Stimulated activated CD4-positive, alpha-beta T cell treated with anti-CD3 and anti-CD28 coated beads, Interleukin-12 subunit alpha, Interleukin-12 subunit beta, amount 100 ng/mL, for 24 hours (primary cell): ENCODE results near the gene PCDHGB4.
"Not testable (repeated sequence)": the region's sequence is repeated elsewhere in the genome, so short reads cannot be mapped to it uniquely, and the experiment has no call there.

Experiments
- DNase-seq, 2 experiments: peaks; one replicate each; pipeline ENCODE4 v3.0.0-alpha.2; 2020; ENCODE audit warnings: low read depth in 2 of 2

Gene PCDHGB4

GRCh38 chr5:141366016-141366896 is 21.2 kb upstream of the PCDHGB4 start:
- no peak for DNase-seq

- DNase-seq: no peak
These were observed 17.3 kb upstream of the PCDHGB4 start, which contains the start of gene PCDHGB3 for GRCh38 chr5:141369994-141370848. Gene PCDHGB3, plus strand, starts transcription at chr5:141370242. Its CDS starts 153 bp downstream, at chr5:141370395.

DNA sequence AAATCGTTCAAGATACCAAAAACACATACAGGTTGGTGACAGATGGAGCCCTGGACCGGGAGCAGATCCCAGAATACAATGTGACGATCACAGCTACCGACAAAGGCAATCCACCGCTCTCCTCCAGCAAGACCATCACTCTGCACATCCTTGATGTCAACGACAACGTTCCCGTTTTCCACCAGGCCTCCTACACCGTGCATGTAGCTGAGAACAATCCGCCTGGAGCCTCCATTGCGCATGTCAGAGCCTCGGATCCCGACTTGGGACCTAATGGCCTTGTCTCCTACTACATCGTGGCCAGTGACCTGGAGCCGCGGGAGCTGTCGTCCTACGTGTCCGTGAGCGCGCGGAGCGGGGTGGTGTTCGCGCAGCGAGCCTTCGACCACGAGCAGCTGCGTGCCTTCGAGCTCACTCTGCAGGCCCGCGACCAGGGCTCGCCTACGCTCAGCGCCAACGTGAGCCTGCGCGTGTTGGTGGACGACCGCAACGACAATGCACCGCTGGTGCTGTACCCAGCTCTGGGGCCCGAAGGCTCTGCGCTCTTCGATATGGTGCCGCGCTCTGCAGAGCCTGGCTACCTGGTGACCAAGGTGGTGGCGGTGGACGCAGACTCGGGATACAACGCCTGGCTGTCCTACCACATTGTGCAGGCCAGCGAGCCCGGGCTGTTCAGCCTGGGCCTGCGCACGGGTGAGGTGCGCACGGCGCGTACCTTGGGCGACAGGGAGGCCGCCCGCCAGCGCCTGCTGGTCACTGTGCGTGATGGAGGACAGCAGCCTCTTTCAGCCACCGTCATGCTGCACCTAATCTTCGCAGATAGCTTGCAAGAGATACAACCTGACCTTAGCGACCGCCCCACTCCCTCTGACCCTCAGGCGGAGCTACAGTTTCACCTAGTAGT is 15.7 kb upstream of the PCDHGB4 start:
- no peak for DNase-seq

DNA sequence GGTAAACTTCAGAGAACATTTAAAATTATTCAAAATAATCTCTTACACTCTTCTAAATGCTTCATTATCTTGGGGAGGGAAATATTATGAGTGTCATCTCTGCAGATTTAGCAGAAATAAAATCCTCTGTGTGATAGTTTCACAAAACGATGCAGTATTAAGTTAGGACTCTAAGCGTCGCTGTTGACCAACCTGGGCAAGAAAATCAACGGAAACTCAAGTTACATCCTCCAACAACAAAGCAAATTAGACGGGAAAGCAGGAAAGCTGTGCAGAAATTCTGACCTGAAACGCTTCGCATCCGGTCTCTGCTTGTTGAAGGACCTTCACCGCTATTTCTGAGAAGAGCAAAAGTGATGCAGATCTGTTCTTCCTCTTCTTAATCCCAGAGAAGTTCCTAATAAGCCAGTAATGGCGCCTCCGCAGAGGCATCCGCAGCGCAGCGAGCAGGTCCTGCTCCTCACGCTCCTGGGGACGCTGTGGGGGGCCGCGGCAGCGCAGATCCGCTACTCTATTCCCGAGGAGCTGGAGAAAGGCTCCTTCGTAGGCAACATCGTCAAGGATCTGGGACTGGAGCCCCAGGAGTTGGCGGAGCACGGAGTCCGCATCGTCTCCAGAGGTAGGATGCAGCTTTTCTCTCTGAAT is 13.7 kb upstream of the PCDHGB4 start, which contains the start of gene PCDHGA6:
TSS of gene PCDHGA6 (plus strand) at position 219 of the 645 bp plus-strand sequence. CDS start at position 412, 193 bp downstream.
- no peak for DNase-seq

DNA sequence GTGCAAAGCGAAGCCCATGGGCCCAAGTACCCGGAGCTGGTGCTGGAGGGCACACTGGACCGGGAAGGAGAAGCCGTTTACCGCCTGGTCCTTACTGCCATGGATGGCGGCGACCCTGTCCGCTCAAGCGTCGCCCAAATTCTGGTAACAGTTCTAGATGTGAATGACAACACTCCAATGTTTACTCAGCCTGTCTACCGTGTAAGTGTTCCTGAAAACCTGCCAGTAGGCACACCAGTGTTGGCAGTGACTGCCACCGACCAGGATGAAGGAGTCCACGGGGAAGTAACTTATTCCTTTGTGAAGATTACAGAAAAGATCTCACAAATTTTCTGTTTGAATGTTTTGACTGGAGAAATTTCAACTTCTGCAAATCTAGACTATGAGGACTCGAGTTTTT is 12.9 kb upstream of the PCDHGB4 start:
- DNase-seq: no peak

DNA sequence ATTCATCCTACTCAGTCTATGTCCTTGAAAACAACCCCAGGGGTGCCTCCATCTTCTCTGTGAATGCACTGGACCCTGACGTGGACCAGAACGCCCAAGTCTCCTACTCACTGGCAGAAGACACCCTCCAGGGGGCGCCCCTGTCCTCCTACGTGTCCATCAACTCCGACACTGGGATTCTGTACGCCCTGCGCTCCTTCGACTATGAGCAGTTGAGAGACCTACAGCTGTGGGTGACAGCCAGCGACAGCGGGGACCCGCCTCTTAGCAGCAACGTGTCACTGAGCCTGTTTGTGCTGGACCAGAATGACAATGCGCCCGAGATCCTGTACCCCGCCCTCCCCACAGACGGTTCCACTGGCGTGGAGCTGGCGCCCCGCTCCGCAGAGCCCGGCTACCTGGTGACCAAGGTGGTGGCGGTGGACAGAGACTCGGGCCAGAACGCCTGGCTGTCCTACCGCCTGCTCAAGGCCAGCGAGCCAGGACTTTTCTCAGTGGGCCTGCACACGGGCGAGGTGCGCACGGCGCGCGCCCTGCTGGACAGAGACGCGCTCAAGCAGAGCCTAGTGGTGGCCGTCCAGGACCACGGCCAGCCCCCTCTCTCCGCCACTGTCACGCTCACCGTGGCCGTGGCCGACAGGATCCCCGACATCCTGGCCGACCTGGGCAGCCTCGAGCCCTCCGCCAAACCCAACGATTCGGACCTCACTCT is 11.9 kb upstream of the PCDHGB4 start:
- DNase-seq: not testable (repeated sequence)

- no peak for DNase-seq
These were observed 4.8 kb upstream of the PCDHGB4 start, which contains the start of gene PCDHGA7 for GRCh38 chr5:141382469-141383294. Gene PCDHGA7, plus strand, starts transcription at chr5:141382742. Its CDS starts 158 bp downstream, at chr5:141382900.

DNA sequence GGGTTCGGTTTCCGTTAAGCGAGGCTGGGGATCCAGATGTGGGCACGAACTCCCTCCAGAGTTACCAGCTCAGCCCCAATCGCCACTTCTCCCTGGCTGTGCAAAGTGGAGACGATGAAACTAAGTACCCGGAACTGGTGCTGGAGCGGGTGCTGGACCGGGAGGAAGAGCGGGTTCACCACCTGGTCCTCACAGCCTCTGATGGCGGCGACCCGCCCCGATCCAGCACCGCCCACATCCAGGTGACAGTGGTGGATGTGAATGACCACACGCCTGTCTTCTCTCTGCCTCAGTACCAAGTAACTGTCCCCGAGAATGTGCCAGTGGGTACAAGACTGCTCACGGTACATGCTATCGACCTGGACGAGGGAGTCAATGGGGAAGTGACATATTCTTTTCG is 4.2 kb upstream of the PCDHGB4 start:
- no peak for DNase-seq

DNA sequence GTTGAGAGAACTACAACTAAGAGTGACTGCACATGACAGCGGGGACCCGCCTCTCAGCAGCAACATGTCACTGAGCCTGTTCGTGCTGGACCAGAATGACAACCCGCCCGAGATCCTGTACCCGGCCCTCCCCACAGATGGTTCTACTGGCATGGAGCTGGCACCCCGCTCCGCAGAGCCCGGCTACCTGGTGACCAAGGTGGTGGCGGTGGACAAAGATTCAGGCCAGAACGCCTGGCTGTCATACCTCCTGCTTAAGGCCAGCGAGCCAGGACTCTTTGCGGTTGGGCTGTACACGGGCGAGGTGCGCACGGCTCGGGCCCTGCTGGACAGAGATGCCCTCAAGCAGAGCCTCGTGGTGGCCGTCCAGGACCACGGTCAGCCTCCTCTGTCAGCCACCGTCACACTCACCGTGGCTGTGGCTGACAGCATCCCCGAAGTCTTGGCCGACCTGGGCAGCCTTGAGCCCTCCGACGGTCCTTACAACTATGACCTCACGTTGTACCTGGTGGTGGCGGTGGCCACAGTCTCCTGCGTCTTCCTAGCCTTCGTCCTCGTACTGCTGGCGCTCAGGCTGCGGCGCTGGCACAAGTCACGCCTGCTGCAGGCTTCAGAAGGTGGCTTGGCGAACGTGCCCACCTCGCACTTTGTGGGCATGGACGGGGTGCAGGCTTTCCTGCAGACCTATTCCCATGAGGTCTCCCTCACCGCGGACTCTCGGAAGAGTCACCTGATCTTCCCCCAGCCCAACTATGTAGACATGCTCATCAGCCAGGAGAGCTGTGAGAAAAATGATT is 2.8 kb upstream of the PCDHGB4 start:
- no peak for DNase-seq

DNA sequence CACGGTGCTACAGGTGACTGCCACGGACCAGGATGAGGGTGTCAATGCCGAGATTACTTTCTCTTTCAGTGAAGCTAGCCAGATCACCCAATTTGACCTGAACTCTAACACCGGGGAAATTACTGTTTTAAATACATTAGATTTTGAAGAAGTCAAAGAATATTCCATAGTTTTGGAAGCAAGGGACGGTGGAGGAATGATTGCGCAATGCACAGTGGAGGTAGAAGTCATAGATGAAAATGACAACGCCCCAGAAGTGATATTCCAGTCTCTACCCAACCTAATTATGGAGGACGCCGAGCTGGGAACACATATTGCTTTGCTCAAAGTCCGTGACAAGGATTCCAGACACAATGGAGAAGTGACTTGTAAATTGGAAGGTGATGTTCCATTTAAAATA is 1.2 kb downstream of the PCDHGB4 start:
- DNase-seq: no peak

- no peak for DNase-seq
These were observed 1.9 kb downstream of the PCDHGB4 start for GRCh38 chr5:141389153-141390042.

- DNase-seq: no peak
These were observed 5.1 kb downstream of the PCDHGB4 start, which contains the start of gene PCDHGA8 for GRCh38 chr5:141392429-141393198. Gene PCDHGA8, plus strand, starts transcription at chr5:141392633. Its CDS starts 181 bp downstream, at chr5:141392814.

DNA sequence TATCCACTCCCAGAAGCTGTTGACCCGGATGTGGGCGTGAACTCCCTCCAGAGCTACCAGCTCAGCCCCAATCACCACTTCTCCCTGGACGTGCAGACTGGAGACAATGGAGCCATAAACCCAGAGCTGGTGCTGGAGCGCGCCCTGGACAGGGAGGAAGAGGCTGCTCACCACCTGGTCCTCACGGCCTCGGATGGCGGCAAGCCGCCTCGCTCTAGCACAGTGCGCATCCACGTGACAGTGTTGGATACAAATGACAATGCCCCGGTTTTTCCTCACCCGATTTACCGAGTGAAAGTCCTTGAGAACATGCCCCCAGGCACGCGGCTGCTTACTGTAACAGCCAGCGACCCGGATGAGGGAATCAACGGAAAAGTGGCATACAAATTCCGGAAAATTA is 5.8 kb downstream of the PCDHGB4 start:
- DNase-seq: no peak

- not testable (repeated sequence) for DNase-seq
These were observed 7.1 kb downstream of the PCDHGB4 start for GRCh38 chr5:141394401-141395187.

DNA sequence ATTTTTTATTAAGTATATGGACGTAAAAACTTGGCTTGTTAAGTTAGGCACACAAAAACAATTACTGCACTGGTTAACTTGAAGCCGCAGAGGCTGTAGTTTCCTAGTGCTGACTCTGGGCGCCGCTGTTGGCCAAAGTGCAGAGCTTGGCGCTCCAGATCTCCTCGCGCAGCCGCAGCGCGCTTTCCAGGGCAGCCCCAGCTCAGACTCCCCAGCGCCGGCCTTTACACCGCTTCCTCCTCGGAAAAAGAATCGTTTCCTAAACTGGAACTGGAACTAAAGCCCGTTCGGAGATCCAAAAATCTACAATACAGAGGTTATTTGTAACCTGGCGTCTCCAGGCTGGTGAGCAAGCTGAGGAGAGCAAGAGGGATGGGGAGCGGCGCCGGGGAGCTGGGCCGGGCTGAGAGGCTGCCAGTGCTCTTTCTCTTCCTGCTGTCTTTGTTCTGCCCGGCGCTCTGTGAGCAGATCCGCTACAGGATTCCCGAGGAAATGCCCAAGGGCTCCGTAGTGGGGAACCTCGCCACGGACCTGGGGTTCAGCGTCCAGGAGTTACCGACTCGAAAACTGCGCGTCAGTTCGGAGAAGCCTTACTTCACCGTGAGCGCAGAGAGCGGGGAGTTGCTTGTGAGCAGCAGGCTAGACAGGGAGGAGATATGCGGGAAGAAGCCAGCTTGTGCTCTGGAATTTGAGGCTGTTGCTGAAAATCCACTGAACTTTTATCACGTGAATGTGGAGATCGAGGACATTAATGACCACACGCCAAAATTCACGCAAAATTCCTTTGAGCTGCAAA is 10.5 kb downstream of the PCDHGB4 start, which contains the start of gene PCDHGB5:
TSS of gene PCDHGB5 (plus strand) at position 192 of the 796 bp plus-strand sequence. CDS start at position 373, 181 bp downstream.
- not testable (repeated sequence) for DNase-seq
